ENCODE measurements around the gene RBM43. TPM values are rescaled to one million over a fixed set of nuclear protein-coding genes. Genes with fewer than 3 reads are reported as not detected.

The RBM43 gene
- total RNA-seq, 1 experiment from 2014 or later = 1.8 TPM

GRCh38 chr2:151205571-151205970 lies 56.1 kb downstream of the RBM43 start:
- Histone ChIP-seq H3K23me2 (ENCODE audit: insufficient read length, low read depth, low read length, poor library complexity, severe bottlenecking) (no peaks in the 10 kb centered on the region), H3K27me3 (ENCODE audit: insufficient read depth, low read length) (no peaks in the 10 kb centered on the region), H3K56ac (ENCODE audit: insufficient read length, low read depth, low read length) (no peak overlapping the region), H2BK120ac (ENCODE audit: low read depth, low read length, poor library complexity, severe bottlenecking) (no peak overlapping the region), H3K23ac (ENCODE audit: insufficient read length, low read depth, low read length) (no peak overlapping the region), H4K91ac (ENCODE audit: insufficient read length, low read depth, low read length) (no peak overlapping the region), H3K9ac (ENCODE audit: extremely low read depth, insufficient read length, low read length) (no peak overlapping the region), H2BK5ac (ENCODE audit: insufficient read length, low read length) (no peak overlapping the region), H3K9me3 (ENCODE audit: control insufficient read depth, low read depth, low read length) (no peaks in the 10 kb centered on the region), H3K79me2 (ENCODE audit: insufficient read depth, low read length) (no peaks in the 10 kb centered on the region), H2BK12ac (ENCODE audit: insufficient read length, low read depth, low read length) (no peak overlapping the region), H4K5ac (ENCODE audit: insufficient read length, low read depth, low read length) (no peak overlapping the region), H3K4me1 (ENCODE audit: insufficient read depth, low read length) (no peaks in the 10 kb centered on the region), H3K4me2 (ENCODE audit: insufficient read depth, insufficient read length, low read length) (no peak overlapping the region), H4K20me1 (ENCODE audit: control insufficient read depth, insufficient read depth, insufficient read length) (no peaks in the 10 kb centered on the region), H3T11ph (ENCODE audit: low read length) (no peak overlapping the region), H3K79me1 (ENCODE audit: insufficient read depth, low read depth, low read length, poor library complexity, severe bottlenecking) (no peaks in the 10 kb centered on the region), H2BK20ac (ENCODE audit: low read depth, low read length, poor library complexity, severe bottlenecking) (no peak overlapping the region), H2AFZ (ENCODE audit: low read length) (no peak overlapping the region), H3K18ac (ENCODE audit: insufficient read length, low read depth, low read length) (no peak overlapping the region), H2BK15ac (ENCODE audit: low read depth, low read length) (no peak overlapping the region), H3K14ac (ENCODE audit: insufficient read depth, low read length) (no peak overlapping the region), H2AK5ac (ENCODE audit: insufficient read length, low read length) (no peak overlapping the region), H3K27ac (ENCODE audit: insufficient read length, low read depth, low read length) (no peak overlapping the region), H3K4ac (ENCODE audit: low read depth, low read length) (no peak overlapping the region), H4K8ac (replicated peaks; ENCODE audit: insufficient read length, low read depth, low read length) (no peak overlapping the region)
- TF ChIP-seq CTCF (conservative IDR thresholded peaks at IDR 0.05) = no peak
- Mint-ChIP-seq H3K27ac (no peak overlapping the region), H3K27me3 (ENCODE audit: low read depth) (no peaks in the 10 kb centered on the region), H3K36me3 (ENCODE audit: insufficient read depth in 1 of 3, low read depth in 3 of 3) (no peaks in the 10 kb centered on the region), H3K4me3 (no peak overlapping the region), H3K4me1 (peaks cover 6% of the 10 kb centered on the region in 2 experiments), H3K9me3 (no peaks in the 10 kb centered on the region)
- no CpG with 5 or more reads among the region's 3 CpGs for WGBS (ENCODE audit: extremely low coverage, insufficient read length, low lambda C conversion rate)
- DNase-seq = no peak
